HG03469 (cell line): ENCODE results near the gene TTLL11.

Experiments used
- ATAC-seq: cut with Tn5 transposase; IDR thresholded peaks from one replicate; pipeline ENCODE4 v1.9.1; 2021; ENCODE audit warnings: mild to moderate bottlenecking, moderate library complexity, moderate number of reproducible peaks; ENCODE audit not compliant: unreplicated experiment

TTLL11 gene

DNA sequence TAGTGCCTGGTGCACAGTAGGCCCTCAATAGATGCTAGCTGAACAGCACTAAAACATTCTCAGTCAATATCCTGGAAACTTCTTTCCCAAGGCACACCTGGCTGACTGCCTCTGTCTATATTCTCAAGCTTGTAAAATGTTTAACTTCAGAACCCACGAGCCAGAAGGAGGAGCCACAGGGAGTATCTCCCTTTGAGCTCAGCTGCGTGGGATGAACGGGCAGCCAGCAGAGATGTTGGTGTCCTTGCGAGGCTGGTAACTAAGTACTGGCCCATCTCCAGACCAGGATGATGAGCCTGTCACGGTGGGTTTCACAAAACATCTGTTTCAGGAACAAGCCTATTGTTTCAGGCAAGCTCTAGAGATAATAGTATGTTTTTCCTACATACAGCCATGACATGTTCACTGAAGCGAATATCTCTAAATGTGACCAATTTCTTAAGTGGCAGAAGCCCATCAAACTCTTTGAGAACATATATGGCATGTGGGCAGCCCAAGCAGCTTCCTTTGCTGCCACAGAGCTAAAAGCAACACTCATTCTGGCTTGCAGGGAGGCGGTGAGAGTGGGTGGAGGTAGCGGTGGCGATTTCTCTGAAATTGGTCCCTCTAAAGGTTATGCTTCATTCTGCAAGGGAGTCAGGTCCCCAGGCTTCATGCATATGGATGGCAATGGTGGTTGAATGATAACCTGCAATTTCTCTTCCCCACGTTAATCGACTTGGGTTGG is 206.2 kb downstream of the TTLL11 start:
- ATAC-seq = no peak

GRCh38 chr9:121885345-121885901 is 207.7 kb downstream of the TTLL11 start:
- ATAC-seq = no peak

GRCh38 chr9:121884057-121884541 is 209.0 kb downstream of the TTLL11 start:
- ATAC-seq = no peak

DNA sequence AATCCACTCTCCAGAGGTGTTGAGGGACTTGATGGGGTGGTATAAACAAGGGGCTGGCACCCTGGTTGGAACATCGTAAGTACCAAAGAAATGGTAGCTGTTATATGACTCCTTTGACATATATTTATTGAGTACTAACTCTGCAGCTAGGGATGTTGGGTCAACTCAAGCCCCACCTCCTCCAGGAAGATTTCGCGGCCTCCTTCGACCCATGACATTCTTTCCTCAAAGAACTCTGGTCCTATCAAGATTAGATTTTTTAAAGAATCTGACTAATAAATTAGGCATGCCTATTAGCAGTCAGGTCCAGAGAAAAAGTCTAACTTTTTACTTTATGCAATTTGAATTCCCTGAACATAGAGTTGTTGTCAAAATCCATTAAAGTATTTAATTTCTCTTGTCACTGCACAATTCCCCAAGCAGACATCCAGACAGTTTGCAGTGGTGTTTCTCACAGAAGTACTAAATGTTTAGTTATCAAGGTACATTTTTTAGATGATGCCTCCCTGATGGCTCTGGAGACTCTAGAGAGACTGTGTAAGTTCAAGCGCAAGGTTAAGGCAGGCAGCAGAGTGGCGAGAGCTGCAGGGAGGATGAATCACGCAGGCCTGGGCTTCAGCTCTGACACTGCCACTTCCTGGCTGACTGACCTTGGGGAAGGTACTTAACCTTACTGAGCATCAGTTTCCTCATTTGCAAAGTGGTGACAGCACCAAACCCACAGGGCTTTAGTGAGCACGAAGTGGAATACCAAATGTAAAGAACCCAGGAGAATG is 209.6 kb downstream of the TTLL11 start:
- no peak for ATAC-seq

- no peak for ATAC-seq
Observed at GRCh38 chr9:121881920-121882500, 211.1 kb downstream of the TTLL11 start.

- no peak for ATAC-seq
Observed at GRCh38 chr9:121880343-121880898, 212.7 kb downstream of the TTLL11 start.

DNA sequence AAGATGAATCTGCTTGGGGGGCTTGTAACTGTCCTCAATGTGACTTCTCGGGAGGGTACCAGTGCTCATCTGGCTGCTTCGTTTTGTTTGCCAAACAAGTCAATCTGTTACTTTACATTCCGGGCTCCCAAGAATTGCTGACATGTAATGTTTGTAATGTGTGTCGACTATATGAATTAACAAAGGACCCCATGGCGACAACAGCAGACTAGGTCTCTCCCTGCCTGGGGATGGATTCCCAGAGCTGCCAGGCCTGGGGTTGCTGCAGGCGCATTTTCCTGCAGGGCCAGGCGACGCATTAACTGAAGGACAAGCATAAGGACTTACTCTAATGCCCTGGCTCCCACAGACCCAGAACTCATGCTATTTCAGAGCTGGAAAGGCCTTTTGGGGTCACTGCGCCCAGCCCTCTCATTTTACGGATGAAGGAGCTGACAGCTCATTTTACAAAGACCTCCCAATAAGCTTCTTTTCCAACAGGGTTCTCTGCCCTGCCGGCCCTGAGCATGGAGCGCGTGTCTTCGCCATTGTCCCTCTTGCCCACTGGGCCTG is 214.8 kb downstream of the TTLL11 start:
- ATAC-seq = no peak

DNA sequence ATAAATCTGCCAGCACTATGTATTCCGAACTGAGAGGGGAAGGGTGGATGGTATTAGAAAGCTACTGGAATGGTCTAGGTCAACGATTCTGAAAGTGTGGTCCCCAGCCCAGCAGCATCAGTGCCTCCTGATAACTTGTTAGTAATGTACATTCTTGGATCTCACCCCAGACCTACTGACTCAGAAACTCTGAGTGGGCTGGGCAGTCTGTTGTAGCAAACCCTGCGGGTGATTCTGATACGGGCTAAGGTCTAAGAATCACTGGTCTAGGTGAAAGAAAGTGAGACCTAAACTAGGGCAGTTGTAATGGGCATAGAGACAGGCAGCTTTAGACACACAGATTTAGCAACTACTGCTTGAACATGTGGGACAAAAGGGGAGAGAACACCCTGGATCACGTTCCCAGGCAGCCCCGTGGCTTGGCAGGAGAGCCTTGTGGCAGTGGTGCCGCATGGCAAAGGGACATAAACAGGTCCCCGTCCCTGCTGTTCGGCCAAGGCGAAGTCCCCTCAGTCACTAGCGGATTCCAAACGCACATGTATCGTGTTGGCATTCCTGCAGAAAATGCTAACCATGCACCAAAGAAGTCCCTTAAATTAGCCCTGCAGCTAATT is 216.3 kb downstream of the TTLL11 start:
- no peak for ATAC-seq

DNA sequence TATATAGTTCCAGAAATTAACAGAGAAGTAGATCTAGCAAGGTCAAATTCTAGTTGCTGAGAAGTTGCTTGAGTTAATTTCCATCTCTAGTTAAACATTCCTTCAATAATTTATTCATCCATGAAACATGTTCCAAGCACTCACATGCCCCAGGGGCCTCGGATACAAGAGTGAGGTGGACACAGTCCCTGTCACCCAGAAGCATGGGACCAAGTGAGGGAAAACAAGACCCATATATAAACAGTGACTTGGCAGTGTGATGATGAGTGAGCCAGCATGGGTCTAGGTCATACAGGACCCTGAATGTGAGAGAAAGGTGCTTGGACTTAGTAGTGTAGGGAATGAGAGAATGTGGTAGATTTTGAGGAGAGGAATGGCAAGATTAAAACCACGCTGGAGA is 216.9 kb downstream of the TTLL11 start:
- ATAC-seq = no peak

DNA sequence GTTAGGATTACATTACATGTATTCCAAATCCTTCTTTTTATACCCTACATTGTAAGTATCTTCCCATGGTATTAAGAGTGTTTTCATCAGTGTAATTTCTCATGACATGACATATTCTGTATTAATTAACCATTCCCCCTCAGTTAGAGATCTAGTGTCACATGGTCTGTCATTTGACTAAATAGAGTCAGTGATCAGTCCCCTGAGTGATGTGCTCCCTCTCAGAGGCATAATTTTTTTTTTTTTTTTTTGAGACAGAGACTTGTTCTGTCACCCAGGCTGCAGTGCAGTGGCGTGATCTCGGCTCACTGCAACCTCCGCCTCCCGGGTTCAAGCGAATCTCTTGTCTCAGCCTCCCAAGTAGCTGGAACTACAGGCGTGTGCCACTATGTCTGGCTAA is 218.6 kb downstream of the TTLL11 start:
- ATAC-seq = no peak

- no peak for ATAC-seq
Observed at GRCh38 chr9:121871431-121872025, 221.6 kb downstream of the TTLL11 start.

DNA sequence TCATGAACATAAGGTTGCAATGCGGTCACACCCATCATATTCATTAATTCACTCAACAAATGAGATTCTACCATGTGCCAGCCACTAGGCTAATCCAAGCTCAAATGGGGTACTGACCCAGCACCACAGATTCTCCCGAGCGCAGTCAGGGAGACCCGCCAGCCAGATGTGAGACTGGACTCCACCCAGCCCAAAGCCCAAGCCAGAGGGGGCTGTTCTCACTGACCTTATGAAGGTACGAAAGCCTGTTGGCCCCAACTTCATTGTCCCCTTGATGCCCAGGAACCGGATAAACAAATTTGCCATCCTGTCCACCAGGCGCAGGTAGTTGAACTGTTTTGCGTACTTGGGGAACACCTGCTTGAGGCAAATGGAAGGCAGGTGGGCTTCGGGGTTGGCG is 222.8 kb downstream of the TTLL11 start:
- no peak for ATAC-seq

DNA sequence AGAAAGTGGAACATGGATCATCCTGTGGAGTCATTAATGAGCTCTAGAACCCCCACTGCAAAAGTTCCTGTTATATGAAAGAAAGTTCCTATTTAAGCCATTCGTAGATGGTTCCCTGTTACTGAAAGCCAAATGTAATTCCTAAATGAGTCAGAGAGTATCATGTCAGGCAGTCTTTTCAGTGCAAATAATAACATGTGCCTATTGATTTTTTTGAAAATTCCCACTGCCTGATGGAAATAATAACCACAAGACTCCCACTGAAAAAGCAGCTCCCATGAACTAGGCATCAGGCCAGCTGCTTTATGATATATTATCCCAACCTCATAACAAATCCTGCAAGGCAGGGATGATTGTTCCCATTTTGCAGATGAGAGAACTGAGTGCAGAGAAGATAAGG is 224.5 kb downstream of the TTLL11 start:
- no peak for ATAC-seq

GRCh38 chr9:121866927-121867326 is 226.2 kb downstream of the TTLL11 start:
- no peak for ATAC-seq

DNA sequence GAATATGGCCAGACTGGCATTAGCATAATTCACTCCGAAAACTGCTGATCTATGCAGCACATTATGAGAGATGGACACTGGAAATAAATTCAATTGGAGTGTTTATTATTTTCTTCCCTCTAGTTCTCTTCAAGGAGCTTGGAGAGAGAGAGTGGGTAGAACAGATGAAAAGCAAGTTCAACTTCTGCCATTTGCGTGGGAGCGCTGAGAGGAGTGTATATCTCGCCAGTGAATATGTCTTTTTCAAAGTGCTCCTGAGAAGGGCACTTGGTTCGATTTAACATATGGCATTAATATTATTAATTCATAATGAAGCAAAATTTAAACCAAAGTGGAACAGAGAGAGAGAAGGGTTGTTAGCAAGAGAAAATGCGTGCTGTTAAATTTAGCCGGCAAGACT is 227.2 kb downstream of the TTLL11 start:
- no peak for ATAC-seq

GRCh38 chr9:121865060-121865459 is 228.0 kb downstream of the TTLL11 start:
- ATAC-seq = no peak

GRCh38 chr9:121863955-121864354 is 229.2 kb downstream of the TTLL11 start:
- no peak for ATAC-seq

DNA sequence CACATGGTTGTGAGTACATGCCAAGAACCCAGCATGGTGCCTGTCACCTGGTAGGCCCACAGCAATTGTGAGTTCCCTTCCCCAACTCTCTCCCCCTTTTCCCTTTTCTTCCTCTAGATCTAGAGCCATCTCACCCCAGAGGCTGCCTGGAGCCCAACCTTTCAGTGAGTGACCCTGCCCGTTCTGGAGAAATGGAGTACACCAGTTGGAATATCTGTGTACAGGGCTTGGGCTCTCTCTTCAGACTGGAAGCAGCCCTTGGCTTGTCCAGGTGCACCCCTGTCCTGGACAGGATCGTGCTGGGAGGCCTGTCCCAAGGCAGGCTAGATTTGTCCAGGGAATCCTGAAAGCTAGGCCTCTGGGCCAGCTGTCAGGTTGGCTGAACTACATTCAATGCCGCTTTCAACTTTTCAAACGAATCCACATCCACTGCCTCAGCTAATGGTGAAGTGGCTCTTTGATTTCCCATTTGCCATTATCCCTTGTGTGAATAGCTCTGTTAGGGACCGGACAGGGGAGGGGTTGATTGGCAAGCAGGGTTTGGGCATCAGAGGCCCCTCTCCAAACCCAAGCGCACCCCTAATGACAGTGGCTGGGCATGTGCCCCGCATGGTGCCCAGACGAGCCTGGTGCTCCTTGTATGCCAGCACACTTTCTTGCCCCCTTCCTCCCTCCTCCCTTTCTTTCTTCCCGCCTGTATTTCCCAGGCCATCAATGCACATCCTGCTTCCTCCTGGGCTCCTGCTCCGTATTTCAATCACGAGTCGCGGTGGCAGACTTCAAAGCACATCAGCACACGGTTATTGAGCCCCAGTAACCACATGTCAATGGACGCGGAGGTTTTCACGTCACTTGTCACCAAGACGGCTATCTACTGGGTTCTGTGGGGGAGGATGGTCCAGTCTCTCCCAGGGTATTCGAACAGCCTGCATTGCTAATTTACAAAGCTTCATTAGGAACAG is 230.5 kb downstream of the TTLL11 start:
- ATAC-seq = no peak
